Left ventricle myocardium inferior (tissue), 1 donor: ENCODE results near the gene IGFBP4. TPM values are rescaled to one million over a fixed set of nuclear protein-coding genes. Genes with fewer than 3 reads are reported as not detected.

ENCODE experiments used
- DNase-seq: peaks from one replicate; pipeline ENCODE4 v3.0.0-alpha.2; 2020
- H3K27ac ChIP-seq: fragments of 200-600 bp; replicated peaks from 2 replicates; pipeline ENCODE4 v1.8.0; 2021
- H3K27me3 ChIP-seq: fragments of 200-600 bp; 2 replicates; pipeline ENCODE4 v1.8.0; 2021; ENCODE audit warnings: low read depth
- H3K36me3 ChIP-seq: fragments of 200-600 bp; 2 replicates; pipeline ENCODE4 v1.8.0; 2021
- H3K4me1 ChIP-seq: fragments of 200-600 bp; 2 replicates; pipeline ENCODE4 v1.8.0; 2021
- H3K4me3 ChIP-seq: fragments of 200-600 bp; 2 replicates; pipeline ENCODE4 v1.8.0; 2021; ENCODE audit warnings: mild to moderate bottlenecking, moderate library complexity
- H3K9me3 ChIP-seq: fragments of 200-600 bp; replicated peaks from 2 replicates; pipeline ENCODE4 v1.8.0; 2021
- CTCF ChIP-seq: fragments of 200-600 bp; IDR thresholded peaks from 2 replicates; pipeline ENCODE4 v1.8.0; 2021; ENCODE audit warnings: antibody characterized with exemption, mild to moderate bottlenecking, borderline replicate concordance
- intact Hi-C: fragments of 100-400 bp; cut with micrococcal nuclease; formaldehyde crosslinking; loops from one replicate; pipeline ENCODE4 v1.11.0; 2022
- total RNA-seq: library from RNA; stranded (reverse); fragmentation: NEBNext Ultra II Directional; extraction: Animal tissue kit (Norgen Biotek cat#: 25700); gene quantifications from one replicate; pipeline ENCODE4 v1.2.1, GENCODE V29; 2021
- donor health status: DM: no; HTN: yes; CAD: no; lungs with severe emphysema.

The IGFBP4 gene
- total RNA-seq, 1 donor from 2014 or later = 130 TPM

- Histone ChIP-seq H3K4me3 (peak overlapping the region; percentile 90), H3K27me3 (no peaks in the 10 kb centered on the region), H3K9me3 (no peaks in the 10 kb centered on the region), H3K4me1 (peaks cover 63% of the 10 kb centered on the region), H3K36me3 (no peaks in the 10 kb centered on the region), H3K27ac (peak overlapping the region; percentile 97)
- intact Hi-C loops = loop anchor here (5.0 to 10.0 kb wide), 2 partner anchors 91 to 113 kb away; no protein-coding TSS in a partner anchor
- TF ChIP-seq CTCF = no peak
- no peak for DNase-seq
Measured at GRCh38 chr17:40443988-40444899, 994 bp downstream of the IGFBP4 start.

GRCh38 chr17:40445751-40446468 is 2.7 kb downstream of the IGFBP4 start:
- intact Hi-C loops = loop anchor here (10.0 kb wide), 1 partner anchor 89 kb away; no protein-coding TSS in a partner anchor
- Histone ChIP-seq H3K4me3 (peak overlapping the region; percentile 90), H3K36me3 (no peaks in the 10 kb centered on the region), H3K27me3 (no peaks in the 10 kb centered on the region), H3K27ac (peak overlapping the region; percentile 97), H3K9me3 (no peaks in the 10 kb centered on the region), H3K4me1 (peaks cover 79% of the 10 kb centered on the region)
- DNase-seq = no peak
- TF ChIP-seq CTCF = no peak

- Histone ChIP-seq H3K27ac (peak overlapping the region; percentile 97), H3K9me3 (no peaks in the 10 kb centered on the region), H3K4me1 (peaks cover 88% of the 10 kb centered on the region), H3K4me3 (peak overlapping the region; percentile 90), H3K27me3 (no peaks in the 10 kb centered on the region), H3K36me3 (no peaks in the 10 kb centered on the region)
- TF ChIP-seq CTCF = no peak
- intact Hi-C loops = loop anchor here (10.0 kb wide), 1 partner anchor 88 kb away; no protein-coding TSS in a partner anchor
- DNase-seq = no peak
Measured at GRCh38 chr17:40447148-40447644, 3.9 kb downstream of the IGFBP4 start.

- TF ChIP-seq CTCF = no peak
- Histone ChIP-seq H3K4me1 (peaks cover 88% of the 10 kb centered on the region), H3K36me3 (peaks cover under 1% of the 10 kb centered on the region), H3K27ac (peak overlapping the region; percentile 97), H3K9me3 (no peaks in the 10 kb centered on the region), H3K4me3 (peak overlapping the region; percentile 90), H3K27me3 (no peaks in the 10 kb centered on the region)
- intact Hi-C loops = loop anchor here (10.0 kb wide), 1 partner anchor 87 kb away; no protein-coding TSS in a partner anchor
- DNase-seq = no peak
Measured at GRCh38 chr17:40447806-40448205, 4.6 kb downstream of the IGFBP4 start.

- peaks cover 4% of the 10 kb centered on the region for H3K36me3 ChIP-seq
- H3K27ac ChIP-seq = peak overlapping the region; percentile 97
- H3K4me1 ChIP-seq = peaks cover 88% of the 10 kb centered on the region
- no peak for DNase-seq
- no peaks in the 10 kb centered on the region for H3K27me3 ChIP-seq
- intact Hi-C loops = loop anchor here (10.0 kb wide), 1 partner anchor 87 kb away; no protein-coding TSS in a partner anchor
- H3K4me3 ChIP-seq = peak overlapping the region; percentile 90
- no peak for TF ChIP-seq CTCF
- H3K9me3 ChIP-seq = no peaks in the 10 kb centered on the region
Measured at GRCh38 chr17:40448213-40448638, 5.0 kb downstream of the IGFBP4 start.
